ENCODE measurements around the gene KRTAP5-8. TPM values are rescaled to one million over a fixed set of nuclear protein-coding genes. Genes with fewer than 3 reads are reported as not detected.
"Not testable (repeated sequence)": the region's sequence is repeated elsewhere in the genome, so short reads cannot be mapped to it uniquely, and the experiment has no call there.

KRTAP5-8 gene
- total RNA-seq, 1 experiment from 2014 or later, result not detected

GRCh38 chr11:71543866-71544265 is 6.0 kb downstream of the KRTAP5-8 start:
- DNase-seq (ENCODE audit: low read depth), result no peak

GRCh38 chr11:71544525-71545214 is 6.8 kb downstream of the KRTAP5-8 start:
- DNase-seq (ENCODE audit: low read depth), result no peak

- DNase-seq (ENCODE audit: low read depth), result no peak
Measured at GRCh38 chr11:71545405-71545966, 7.7 kb downstream of the KRTAP5-8 start.

GRCh38 chr11:71548120-71548519 is 10.3 kb downstream of the KRTAP5-8 start, which contains the start of gene KRTAP5-9:
Gene KRTAP5-9, plus strand, starts transcription at chr11:71548420. Its CDS starts 238 bp downstream, at chr11:71548658.
- DNase-seq (ENCODE audit: low read depth), result no peak

GRCh38 chr11:71548716-71549151 is 10.9 kb downstream of the KRTAP5-8 start:
- DNase-seq (ENCODE audit: low read depth), result peak; percentile 18

GRCh38 chr11:71551711-71552110 is 13.9 kb downstream of the KRTAP5-8 start:
- DNase-seq (ENCODE audit: low read depth), result no peak

GRCh38 chr11:71554996-71555395 is 17.2 kb downstream of the KRTAP5-8 start:
- DNase-seq (ENCODE audit: low read depth), result no peak

GRCh38 chr11:71555508-71555907 is 17.7 kb downstream of the KRTAP5-8 start:
- no peak for DNase-seq (ENCODE audit: low read depth)

- no peak for DNase-seq (ENCODE audit: low read depth)
Measured at GRCh38 chr11:71556018-71556417, 18.2 kb downstream of the KRTAP5-8 start.

GRCh38 chr11:71557257-71557656 is 19.4 kb downstream of the KRTAP5-8 start:
- DNase-seq (ENCODE audit: low read depth), result no peak

GRCh38 chr11:71558996-71559395 is 21.2 kb downstream of the KRTAP5-8 start:
- DNase-seq (ENCODE audit: low read depth), result no peak

GRCh38 chr11:71562120-71562519 is 24.3 kb downstream of the KRTAP5-8 start:
- peak; percentile 22 for DNase-seq (ENCODE audit: low read depth)

- DNase-seq (ENCODE audit: low read depth), result peak; percentile 71
Measured at GRCh38 chr11:71563406-71563805, 25.6 kb downstream of the KRTAP5-8 start.

- DNase-seq (ENCODE audit: low read depth), result no peak
Measured at GRCh38 chr11:71564430-71564829, 26.6 kb downstream of the KRTAP5-8 start.

- DNase-seq (ENCODE audit: low read depth), result no peak
Measured at GRCh38 chr11:71565263-71565662, 27.4 kb downstream of the KRTAP5-8 start, which contains the start of gene KRTAP5-10. Gene KRTAP5-10, plus strand, starts transcription at chr11:71565563. Its CDS starts 25 bp downstream, at chr11:71565588.

GRCh38 chr11:71566081-71566620 is 28.3 kb downstream of the KRTAP5-8 start:
- no peak for DNase-seq (ENCODE audit: low read depth)

- not testable (repeated sequence) for DNase-seq (ENCODE audit: low read depth)
Measured at GRCh38 chr11:71566626-71567599, 29.1 kb downstream of the KRTAP5-8 start.

GRCh38 chr11:71567633-71568032 is 29.8 kb downstream of the KRTAP5-8 start:
- not testable (repeated sequence) for DNase-seq (ENCODE audit: low read depth)

GRCh38 chr11:71568704-71569349 is 31.0 kb downstream of the KRTAP5-8 start:
- peak; percentile 26 for DNase-seq (ENCODE audit: low read depth)

GRCh38 chr11:71571101-71571850 is 33.5 kb downstream of the KRTAP5-8 start:
- DNase-seq (ENCODE audit: low read depth), result not testable (repeated sequence)

Measured in LHCN-M2 (cell line).